Activated CD4-positive, alpha-beta T cell treated with anti-CD3 and anti-CD28 coated beads, Interleukin-2, amount 10 ng/mL, durations not matched to agents 24 days and 14 days (primary cell): ENCODE results near the gene SEC24D. TPM values are rescaled to one million over a fixed set of nuclear protein-coding genes. Genes with fewer than 3 reads are reported as not detected.
A peak's percentile ranks its signal among the peaks of the same experiment; 100 is the strongest.
"Not testable (repeated sequence)": the region's sequence is repeated elsewhere in the genome, so short reads cannot be mapped to it uniquely, and the experiment has no call there.

Experiments
- DNase-seq: peaks from one replicate; pipeline ENCODE4 v3.0.0; 2022
- H3K27ac Mint-ChIP-seq: one replicate; pipeline ENCODE4 v1.8.0; 2022; ENCODE audit warnings: mild to moderate bottlenecking, mixed read lengths
- H3K27me3 Mint-ChIP-seq: one replicate; pipeline ENCODE4 v1.8.0; 2022; ENCODE audit warnings: mixed read lengths
- H3K36me3 Mint-ChIP-seq: one replicate; pipeline ENCODE4 v1.8.0; 2022; ENCODE audit warnings: low read depth, mild to moderate bottlenecking, mixed read lengths
- H3K4me1 Mint-ChIP-seq: one replicate; pipeline ENCODE4 v1.8.0; 2021; ENCODE audit warnings: mixed read lengths
- H3K4me3 Mint-ChIP-seq: one replicate; pipeline ENCODE4 v1.8.0; 2022; ENCODE audit warnings: mild to moderate bottlenecking, moderate library complexity, mixed read lengths
- H3K9me3 Mint-ChIP-seq: one replicate; pipeline ENCODE4 v1.8.0; 2021; ENCODE audit warnings: mixed read lengths
- intact Hi-C: fragments of 100-400 bp; cut with micrococcal nuclease; formaldehyde crosslinking; loops from one replicate; pipeline ENCODE4 v1.15.1; 2023
- total RNA-seq: library from RNA; stranded (reverse); gene quantifications from 2 replicates; pipeline ENCODE4 v1.2.3, GENCODE V29; 2022

SEC24D gene
- total RNA-seq, 1 donor from 2014 or later: 43.9 TPM

DNA sequence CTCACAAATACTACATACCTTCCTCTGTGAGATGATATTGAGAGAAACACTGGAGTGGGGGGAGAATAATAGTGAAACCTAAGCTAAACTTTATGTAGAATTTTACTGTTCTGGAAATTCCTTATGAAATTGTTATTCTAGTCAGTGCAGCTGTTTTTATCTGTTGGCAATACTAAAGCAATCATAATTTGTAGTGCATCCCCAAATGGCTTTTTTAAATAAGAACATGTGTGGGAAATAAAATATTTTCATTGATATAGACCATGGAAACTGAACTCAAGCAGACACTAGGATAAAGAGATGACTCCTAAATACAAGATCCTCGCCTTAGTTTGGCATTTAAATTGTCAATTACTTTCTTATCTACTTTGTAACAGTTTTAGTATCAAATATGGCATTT is 51.1 kb downstream of the SEC24D start:
- intact Hi-C loops: no loop called here

DNA sequence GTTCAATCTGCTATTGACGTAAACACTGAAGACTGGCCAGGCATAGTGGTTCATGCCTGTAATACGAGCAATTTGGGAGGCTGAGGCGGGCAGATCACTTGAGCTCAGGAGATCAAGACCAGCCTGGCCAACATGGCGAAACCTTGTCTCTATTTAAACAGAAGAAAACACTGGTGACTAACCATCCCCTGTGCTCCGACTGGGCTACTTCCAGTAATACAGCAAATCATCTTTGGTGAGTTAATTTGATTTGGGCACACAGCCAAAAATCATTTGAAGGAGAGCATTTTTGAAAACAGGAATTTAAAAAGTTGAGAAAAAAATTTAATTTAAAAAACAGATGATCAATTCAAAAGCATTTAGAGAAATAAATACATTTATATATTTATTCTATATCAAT is 52.0 kb downstream of the SEC24D start:
- Mint-ChIP-seq H3K4me3 (no peak overlapping the region), H3K9me3 (peaks cover 11% of the 10 kb centered on the region), H3K27ac (no peak overlapping the region), H3K27me3 (no peaks in the 10 kb centered on the region), H3K36me3 (peaks cover 20% of the 10 kb centered on the region), H3K4me1 (peaks cover 2% of the 10 kb centered on the region)
- intact Hi-C loops: no loop called here
- peak; percentile 25 for DNase-seq

More for the DNA sequence above, 51.1 kb downstream of the SEC24D start:
- no peak for DNase-seq
- Mint-ChIP-seq H3K4me1 (peaks cover 2% of the 10 kb centered on the region), H3K36me3 (peaks cover 20% of the 10 kb centered on the region), H3K9me3 (peaks cover 9% of the 10 kb centered on the region), H3K27me3 (no peaks in the 10 kb centered on the region), H3K4me3 (no peak overlapping the region), H3K27ac (no peak overlapping the region)

DNA sequence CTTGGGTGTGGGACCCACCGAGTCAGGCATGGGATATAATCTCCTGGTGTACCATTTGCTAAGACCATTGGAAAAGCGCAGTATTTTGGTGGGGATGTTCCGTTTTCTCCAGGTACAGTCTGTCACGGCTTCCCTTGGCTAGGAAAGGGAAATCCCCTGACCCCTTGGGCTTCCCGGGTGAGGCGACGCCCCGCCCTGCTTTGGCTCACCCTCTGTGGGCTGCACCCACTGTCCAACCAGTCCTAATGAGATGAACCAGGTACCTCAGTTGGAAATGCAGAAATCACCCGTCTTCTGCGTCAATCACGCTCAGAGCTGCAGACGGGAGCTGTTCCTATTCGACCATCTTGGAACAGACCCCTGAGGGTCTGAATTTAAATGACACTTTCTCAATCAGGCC is 53.0 kb downstream of the SEC24D start:
- H3K27ac Mint-ChIP-seq, DNase-seq, H3K4me1 Mint-ChIP-seq, H3K4me3 Mint-ChIP-seq, H3K27me3 Mint-ChIP-seq, intact Hi-C loops: not testable (repeated sequence)
- Mint-ChIP-seq H3K36me3 (peaks cover 20% of the 10 kb centered on the region), H3K9me3 (peaks cover 13% of the 10 kb centered on the region)

DNA sequence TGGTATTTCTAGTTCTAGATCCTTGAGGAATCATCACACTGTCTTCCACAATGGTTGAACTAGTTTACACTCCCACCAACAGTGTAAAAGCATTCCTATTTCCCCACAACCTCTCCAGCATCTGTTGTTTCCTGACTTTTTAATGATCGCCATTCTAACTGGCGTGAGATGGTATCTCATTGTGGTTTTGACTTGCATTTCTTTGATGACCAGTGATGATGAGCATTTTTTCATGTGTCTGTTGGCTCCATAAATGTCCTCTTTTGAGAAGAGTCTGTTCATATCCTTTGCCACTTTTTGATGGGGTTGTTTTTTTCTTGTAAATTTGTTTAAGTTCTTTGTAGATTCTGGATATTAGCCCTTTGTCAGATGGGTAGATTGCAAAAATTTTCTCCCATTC is 58.3 kb downstream of the SEC24D start:
- H3K27me3 Mint-ChIP-seq, DNase-seq, H3K9me3 Mint-ChIP-seq, H3K4me3 Mint-ChIP-seq, H3K27ac Mint-ChIP-seq, H3K4me1 Mint-ChIP-seq, intact Hi-C loops: not testable (repeated sequence)
- H3K36me3 Mint-ChIP-seq: peaks cover 17% of the 10 kb centered on the region

DNA sequence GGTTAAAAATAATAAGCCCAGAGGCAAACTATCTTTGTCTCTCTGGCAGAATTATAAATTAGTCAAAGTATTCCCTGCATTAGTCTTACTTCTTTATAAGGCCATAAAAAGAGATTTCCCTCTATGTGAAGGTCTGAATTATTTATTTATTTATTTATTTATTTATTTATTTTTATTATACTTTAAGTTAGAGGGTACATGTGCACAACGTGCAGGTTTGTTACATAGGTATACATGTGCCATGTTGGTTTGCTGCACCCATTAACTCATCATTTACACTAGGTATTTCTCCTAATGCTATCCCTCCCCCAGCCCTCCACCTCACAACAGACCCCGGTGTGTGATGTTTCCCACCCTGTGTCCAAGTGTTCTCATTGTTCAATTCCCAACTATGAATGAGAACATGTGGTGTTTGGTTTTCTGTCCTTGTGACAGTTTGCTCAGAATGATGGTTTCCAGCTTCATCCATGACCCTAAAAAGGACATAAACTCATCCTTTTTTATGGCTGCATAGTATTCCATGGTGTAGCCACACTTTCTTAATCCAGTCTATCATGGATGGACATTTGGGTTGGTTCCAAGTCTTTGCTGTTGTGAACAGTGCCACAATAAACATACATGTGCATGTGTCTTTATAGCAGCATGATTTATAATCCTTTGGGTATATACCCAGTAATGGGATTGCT is 58.8 kb downstream of the SEC24D start:
- H3K36me3 Mint-ChIP-seq: peaks cover 13% of the 10 kb centered on the region
- H3K27me3 Mint-ChIP-seq, intact Hi-C loops, H3K9me3 Mint-ChIP-seq, H3K4me3 Mint-ChIP-seq, H3K27ac Mint-ChIP-seq, DNase-seq, H3K4me1 Mint-ChIP-seq: not testable (repeated sequence)

DNA sequence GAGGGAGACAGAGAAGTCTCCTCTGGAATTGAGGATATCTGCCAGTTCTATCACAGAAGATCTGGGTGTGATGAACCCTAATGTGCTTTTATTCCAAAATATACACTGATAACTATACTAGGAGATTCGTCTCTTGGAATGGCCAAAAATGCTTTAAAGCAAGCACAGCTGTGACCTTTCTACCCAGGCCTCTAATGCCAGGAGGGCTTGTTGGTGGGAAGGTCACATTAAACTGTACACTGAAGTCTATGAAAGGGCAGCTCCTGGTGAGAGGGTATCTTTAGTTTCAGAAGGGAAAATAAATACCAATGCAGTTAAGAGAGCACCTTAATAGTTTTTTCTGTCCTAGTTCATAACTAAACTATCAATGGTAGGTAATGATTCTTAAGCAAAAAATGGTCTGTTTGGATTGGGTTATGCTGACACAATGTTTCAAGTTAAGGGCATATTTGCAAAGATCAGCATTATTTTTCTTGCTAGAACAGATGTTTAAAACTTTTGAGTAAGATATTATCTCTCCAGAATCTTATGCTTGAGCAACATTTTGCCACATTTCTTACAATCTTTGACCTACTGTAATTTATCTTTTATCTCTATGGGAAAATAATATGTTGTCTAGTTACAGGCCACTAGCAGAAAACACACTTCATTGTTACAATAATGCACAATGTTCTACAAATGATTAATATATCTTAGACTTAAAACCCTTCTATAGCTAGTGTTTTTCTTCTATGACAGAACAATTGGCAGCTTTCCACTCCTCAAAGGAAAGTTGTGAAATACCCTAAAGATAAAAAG is 59.6 kb downstream of the SEC24D start:
- peaks cover 4% of the 10 kb centered on the region for H3K9me3 Mint-ChIP-seq
- H3K4me1 Mint-ChIP-seq: no peaks in the 10 kb centered on the region
- DNase-seq: no peak
- H3K27ac Mint-ChIP-seq: no peak overlapping the region
- H3K27me3 Mint-ChIP-seq: no peaks in the 10 kb centered on the region
- peaks cover 7% of the 10 kb centered on the region for H3K36me3 Mint-ChIP-seq
- intact Hi-C loops: no loop called here
- H3K4me3 Mint-ChIP-seq: no peak overlapping the region

DNA sequence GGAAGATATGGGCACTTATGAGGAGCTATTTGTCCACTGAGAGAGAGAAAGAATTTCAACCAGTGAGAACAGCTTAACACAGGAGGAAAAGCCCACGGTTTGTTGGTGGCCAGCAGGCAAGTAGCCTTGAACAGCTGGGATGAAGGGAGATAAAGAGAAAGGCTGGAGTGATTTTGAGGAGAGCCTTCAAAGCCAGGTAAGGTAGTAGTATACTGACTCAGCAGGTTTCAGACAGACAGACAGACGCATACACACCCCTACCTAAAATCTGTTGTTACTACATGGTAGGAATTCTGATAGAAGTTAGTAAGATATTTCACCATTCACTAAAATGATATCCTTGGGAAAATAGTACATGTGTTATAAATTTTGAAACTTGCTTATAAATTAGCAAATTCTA is 60.5 kb downstream of the SEC24D start:
- peaks cover 4% of the 10 kb centered on the region for H3K9me3 Mint-ChIP-seq
- intact Hi-C loops: no loop called here

DNA sequence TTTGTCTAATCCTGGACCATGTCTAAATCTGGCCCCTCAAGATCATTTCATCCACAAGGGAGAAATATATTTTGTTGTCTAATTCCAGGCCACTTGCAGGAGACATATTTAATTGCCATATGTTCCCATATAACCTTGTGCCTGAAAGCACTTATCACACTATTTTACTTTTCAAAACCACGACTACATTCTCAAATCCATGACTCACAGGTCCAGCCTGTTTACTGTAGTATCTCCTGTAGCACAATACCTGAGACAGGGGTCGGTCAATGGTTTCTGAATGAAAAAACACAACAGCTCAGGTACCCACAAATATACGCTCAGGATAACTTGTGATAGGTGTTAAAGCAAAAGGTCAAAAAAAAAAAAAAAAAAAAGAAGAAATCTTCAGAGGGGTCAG is 60.9 kb downstream of the SEC24D start:
- Mint-ChIP-seq H3K36me3 (peaks cover 5% of the 10 kb centered on the region), H3K27me3 (no peaks in the 10 kb centered on the region)

More for the DNA sequence above, 60.5 kb downstream of the SEC24D start:
- H3K27me3 Mint-ChIP-seq: no peaks in the 10 kb centered on the region
- H3K36me3 Mint-ChIP-seq: peaks cover 7% of the 10 kb centered on the region
- H3K4me1 Mint-ChIP-seq: no peaks in the 10 kb centered on the region
- no peak for DNase-seq
- no peak overlapping the region for H3K4me3 Mint-ChIP-seq
- no peak overlapping the region for H3K27ac Mint-ChIP-seq

DNA sequence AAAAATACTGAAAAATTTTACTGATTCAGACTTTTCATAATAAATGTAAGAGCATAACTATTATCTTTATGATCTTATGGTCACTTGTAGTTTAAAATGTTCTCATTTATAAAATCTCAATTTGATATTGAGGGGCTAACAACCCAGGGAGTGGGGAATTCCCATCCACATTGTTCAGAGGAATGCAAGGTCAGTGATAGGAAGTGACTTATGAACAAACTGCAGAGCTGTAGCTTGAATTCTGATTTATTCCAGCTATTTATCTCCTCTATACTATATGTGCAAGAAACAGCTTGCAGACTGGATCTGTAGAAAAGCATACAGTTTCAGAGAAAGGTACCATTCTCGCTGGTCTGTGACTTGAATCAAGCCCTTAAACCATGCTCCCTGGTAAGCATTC is 61.6 kb downstream of the SEC24D start:
- Mint-ChIP-seq H3K27ac (no peak overlapping the region), H3K36me3 (peaks cover 7% of the 10 kb centered on the region), H3K27me3 (no peaks in the 10 kb centered on the region), H3K4me1 (no peaks in the 10 kb centered on the region), H3K9me3 (peaks cover 4% of the 10 kb centered on the region), H3K4me3 (no peak overlapping the region)
- intact Hi-C loops: loop anchor here (5.0 kb wide), 2 partner anchors 198 to 513 kb away; no protein-coding TSS in a partner anchor
- DNase-seq: no peak

More for the DNA sequence above, 60.9 kb downstream of the SEC24D start:
- Mint-ChIP-seq H3K4me1 (no peaks in the 10 kb centered on the region), H3K4me3 (no peak overlapping the region), H3K9me3 (peaks cover 4% of the 10 kb centered on the region), H3K27ac (no peak overlapping the region)
- no peak for DNase-seq
- intact Hi-C loops: loop anchor here (5.0 kb wide), 2 partner anchors 197 to 512 kb away; no protein-coding TSS in a partner anchor

DNA sequence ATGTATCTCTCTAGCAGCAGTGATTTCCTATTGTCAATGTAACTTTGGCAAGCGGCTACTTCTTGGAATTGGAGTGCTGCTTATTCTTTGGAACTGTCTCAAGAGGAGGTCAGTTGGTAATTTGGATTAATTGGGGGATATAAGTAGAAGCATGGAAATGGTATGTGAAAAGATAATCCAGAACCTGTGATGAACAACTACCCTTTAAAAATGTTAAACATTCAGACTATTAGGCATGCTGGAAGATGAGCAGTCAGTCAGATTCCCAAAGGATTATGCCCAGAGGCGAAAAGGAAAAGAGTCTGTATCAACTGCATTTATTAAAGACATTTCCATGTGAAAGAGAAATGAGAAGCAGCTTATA is 62.5 kb downstream of the SEC24D start:
- intact Hi-C loops: loop anchor here (5.0 kb wide), 2 partner anchors 199 to 514 kb away; no protein-coding TSS in a partner anchor
- no peak for DNase-seq
- H3K27ac Mint-ChIP-seq: no peak overlapping the region
- no peak overlapping the region for H3K4me3 Mint-ChIP-seq
- H3K36me3 Mint-ChIP-seq: peaks cover 7% of the 10 kb centered on the region
- no peaks in the 10 kb centered on the region for H3K4me1 Mint-ChIP-seq
- H3K9me3 Mint-ChIP-seq: no peaks in the 10 kb centered on the region
- H3K27me3 Mint-ChIP-seq: no peaks in the 10 kb centered on the region

DNA sequence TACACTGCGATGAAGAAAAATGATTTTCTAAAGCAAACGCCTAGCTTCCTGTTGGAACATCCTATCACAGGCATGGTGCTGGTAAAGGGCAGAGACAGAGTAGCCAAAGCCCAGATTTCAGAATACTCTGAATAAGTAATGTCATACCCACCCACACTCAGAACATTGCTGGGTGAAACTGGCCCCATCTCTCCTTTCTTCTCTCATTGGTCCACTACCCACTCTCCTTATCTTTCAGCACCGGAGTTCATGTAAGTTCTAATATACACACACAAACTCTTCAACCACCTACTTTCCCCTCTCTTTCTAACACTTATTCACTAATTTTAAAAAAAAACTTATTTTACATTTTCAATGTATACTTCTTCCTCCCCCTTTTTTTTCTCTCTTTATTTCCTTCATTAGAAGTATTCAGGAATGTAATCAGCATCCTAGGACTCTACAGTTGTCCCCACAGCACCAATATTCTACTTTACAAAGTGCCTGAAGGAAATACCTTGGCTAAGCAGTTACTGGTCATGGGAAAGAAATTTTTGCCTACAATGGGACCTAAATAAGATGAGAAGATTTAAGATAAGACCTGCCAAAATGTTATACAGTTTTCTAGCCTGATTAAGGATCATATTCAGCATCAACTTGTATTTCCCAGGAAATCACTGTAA is 63.0 kb downstream of the SEC24D start:
- Mint-ChIP-seq H3K9me3 (no peaks in the 10 kb centered on the region), H3K36me3 (peaks cover 9% of the 10 kb centered on the region), H3K4me1 (no peaks in the 10 kb centered on the region), H3K27ac (no peak overlapping the region), H3K27me3 (no peaks in the 10 kb centered on the region), H3K4me3 (no peak overlapping the region)
- intact Hi-C loops: loop anchor here (1.0 to 5.0 kb wide), 4 partner anchors 92 to 514 kb away; no protein-coding TSS in a partner anchor
- DNase-seq: no peak

DNA sequence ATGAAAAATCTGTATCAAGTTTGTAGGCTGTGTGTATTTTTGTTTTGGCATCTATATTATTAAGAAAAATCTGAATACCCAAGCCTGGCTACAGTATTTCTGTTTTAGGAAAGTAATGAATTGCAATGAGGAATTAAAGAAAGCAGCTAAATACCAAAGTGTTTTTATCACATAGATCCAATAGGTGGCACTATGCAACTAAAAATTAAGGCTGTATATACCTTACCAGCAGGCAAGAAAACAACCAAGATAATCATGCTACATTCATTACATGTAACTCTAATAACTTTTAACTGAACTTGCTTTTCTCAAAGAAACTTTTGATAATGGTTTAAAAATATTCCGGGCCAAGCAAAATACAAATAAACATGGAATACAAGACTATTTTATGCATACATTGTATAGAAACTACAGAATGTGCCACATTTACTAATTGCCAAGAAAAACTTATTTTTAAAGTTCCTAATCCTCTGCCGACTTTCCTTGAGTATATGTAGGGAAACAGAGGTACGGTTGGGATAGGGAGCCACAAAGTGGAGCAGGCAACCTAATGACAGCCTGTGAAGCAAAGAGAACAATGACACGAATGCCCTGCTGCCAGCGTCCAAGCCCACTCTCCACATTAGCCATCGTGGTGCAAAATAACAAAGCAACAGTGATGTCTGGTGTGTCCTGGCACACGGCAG is 63.7 kb downstream of the SEC24D start:
- Mint-ChIP-seq H3K27ac (no peak overlapping the region), H3K27me3 (no peaks in the 10 kb centered on the region), H3K36me3 (peaks cover 8% of the 10 kb centered on the region), H3K4me1 (no peaks in the 10 kb centered on the region), H3K4me3 (no peak overlapping the region), H3K9me3 (no peaks in the 10 kb centered on the region)
- intact Hi-C loops: loop anchor here (1.0 to 5.0 kb wide), 4 partner anchors 93 to 515 kb away; no protein-coding TSS in a partner anchor
- DNase-seq: no peak

DNA sequence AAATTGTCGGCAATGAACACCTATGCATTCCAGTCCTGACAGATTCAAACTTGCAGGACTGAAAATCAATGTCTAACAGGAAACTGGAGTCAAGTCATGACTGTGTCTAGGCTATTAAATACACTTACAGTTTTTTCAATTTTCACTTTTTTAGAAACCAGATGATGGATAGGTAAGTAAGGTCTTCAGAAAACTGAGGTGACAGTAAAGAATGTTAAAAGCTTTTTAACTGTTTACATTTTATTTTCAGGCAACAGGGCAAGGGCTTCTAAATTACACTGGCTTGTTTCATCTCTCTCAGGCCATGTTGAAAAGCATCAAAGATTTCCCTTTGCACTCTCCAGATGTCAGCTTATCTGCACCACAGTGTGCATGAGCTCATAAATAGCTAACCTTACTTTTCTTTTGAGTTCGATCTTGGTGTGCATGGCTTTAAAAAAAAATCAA is 65.2 kb downstream of the SEC24D start:
- no peaks in the 10 kb centered on the region for H3K9me3 Mint-ChIP-seq
- H3K4me1 Mint-ChIP-seq: no peaks in the 10 kb centered on the region
- intact Hi-C loops: loop anchor here (5.0 kb wide), 2 partner anchors 202 to 517 kb away; no protein-coding TSS in a partner anchor
- H3K27me3 Mint-ChIP-seq: no peaks in the 10 kb centered on the region
- no peak overlapping the region for H3K27ac Mint-ChIP-seq
- DNase-seq: no peak
- no peak overlapping the region for H3K4me3 Mint-ChIP-seq
- H3K36me3 Mint-ChIP-seq: peaks cover 19% of the 10 kb centered on the region
